ENCODE data around the gene GORASP2.

Gene GORASP2

GRCh38 chr2:170974304-170974993 is 45.4 kb downstream of the GORASP2 start:
- peak overlapping the region; percentile 75 for H3K4me3 ChIP-seq (ENCODE audit: low read depth, low read length, poor library complexity, severe bottlenecking)

DNA sequence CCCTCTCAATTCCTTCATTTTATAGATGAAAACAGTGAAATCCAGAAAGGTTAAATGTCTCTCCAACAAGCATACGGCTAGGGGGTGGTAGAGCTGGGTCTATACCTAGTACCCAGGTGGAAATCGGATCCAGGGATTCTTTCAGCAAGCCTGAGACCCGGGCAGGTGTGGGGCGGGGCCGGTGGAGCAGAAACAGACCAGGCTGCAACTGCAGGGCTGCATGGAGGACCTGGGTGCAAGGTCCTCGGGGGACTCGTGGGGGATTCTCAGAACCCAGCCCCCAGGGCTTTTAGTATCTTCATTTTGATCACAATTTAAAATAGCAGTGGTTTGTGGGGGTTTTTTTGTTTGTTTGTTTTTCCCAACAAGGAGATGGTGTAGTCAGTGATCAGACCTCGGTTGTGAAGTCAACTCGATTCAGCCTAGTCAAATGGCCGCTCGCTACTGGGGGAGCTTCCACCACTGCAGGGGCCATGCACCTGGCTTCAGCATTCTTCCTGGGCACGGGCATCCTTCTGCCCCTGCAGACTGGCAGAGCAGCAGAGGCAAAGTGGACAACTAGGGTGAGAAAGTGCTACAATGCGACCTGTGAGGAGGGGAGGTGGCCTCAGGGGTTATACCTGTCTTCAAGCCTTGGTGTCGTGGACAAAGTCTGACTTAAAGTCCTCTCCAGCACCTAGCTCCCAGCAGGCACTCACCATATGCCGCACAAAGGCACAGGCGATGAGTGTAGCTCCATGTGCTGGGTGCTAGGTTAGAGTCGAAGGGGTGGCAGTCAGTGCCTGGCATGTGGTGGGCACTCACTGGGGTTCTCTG is 46.3 kb downstream of the GORASP2 start:
- no peaks in the 10 kb centered on the region for H3K36me3 ChIP-seq (ENCODE audit: insufficient read depth, low read length)
- no peak overlapping the region for H2AFZ ChIP-seq (ENCODE audit: low read length)
- H3F3A ChIP-seq (ENCODE audit: insufficient read depth, low read length), result 0 out of 2 replicates have a peak, but pooled peaks cover 3% of the 10 kb centered on the region
- H3K9me2 ChIP-seq (ENCODE audit: low read depth, low read length), result no peaks in the 10 kb centered on the region
- no peak overlapping the region for H3K4me2 ChIP-seq (ENCODE audit: low read length)
- H3K27ac ChIP-seq (ENCODE audit: low read depth, low read length, poor library complexity, severe bottlenecking), result no peak overlapping the region
- no peaks in the 10 kb centered on the region for H3K27me3 ChIP-seq (ENCODE audit: insufficient read depth, low read length)
- no peak overlapping the region for H3K4me3 ChIP-seq (ENCODE audit: low read depth, low read length, poor library complexity, severe bottlenecking)
- TF ChIP-seq EZH2 (IDR thresholded peaks at IDR 0.05; ENCODE audit: borderline replicate concordance, low read length), result no peak
- TF ChIP-seq, protein P1, sequence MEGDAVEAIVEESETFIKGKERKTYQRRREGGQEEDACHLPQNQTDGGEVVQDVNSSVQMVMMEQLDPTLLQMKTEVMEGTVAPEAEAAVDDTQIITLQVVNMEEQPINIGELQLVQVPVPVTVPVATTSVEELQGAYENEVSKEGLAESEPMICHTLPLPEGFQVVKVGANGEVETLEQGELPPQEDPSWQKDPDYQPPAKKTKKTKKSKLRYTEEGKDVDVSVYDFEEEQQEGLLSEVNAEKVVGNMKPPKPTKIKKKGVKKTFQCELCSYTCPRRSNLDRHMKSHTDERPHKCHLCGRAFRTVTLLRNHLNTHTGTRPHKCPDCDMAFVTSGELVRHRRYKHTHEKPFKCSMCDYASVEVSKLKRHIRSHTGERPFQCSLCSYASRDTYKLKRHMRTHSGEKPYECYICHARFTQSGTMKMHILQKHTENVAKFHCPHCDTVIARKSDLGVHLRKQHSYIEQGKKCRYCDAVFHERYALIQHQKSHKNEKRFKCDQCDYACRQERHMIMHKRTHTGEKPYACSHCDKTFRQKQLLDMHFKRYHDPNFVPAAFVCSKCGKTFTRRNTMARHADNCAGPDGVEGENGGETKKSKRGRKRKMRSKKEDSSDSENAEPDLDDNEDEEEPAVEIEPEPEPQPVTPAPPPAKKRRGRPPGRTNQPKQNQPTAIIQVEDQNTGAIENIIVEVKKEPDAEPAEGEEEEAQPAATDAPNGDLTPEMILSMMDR (IDR thresholded peaks at IDR 0.05; ENCODE audit: low read length), result no peak
- H4K20me1 ChIP-seq (ENCODE audit: insufficient read depth, low read length), result no peaks in the 10 kb centered on the region
- peaks cover 25% of the 10 kb centered on the region for H3K4me1 ChIP-seq (ENCODE audit: insufficient read depth, low read length, severe bottlenecking)
- H3K9me3 ChIP-seq (ENCODE audit: low read length), result no peaks in the 10 kb centered on the region
- no peak overlapping the region for H3K9ac ChIP-seq (ENCODE audit: low read length)
- no peaks in the 10 kb centered on the region for H3K79me2 ChIP-seq (ENCODE audit: insufficient read depth, low read length)

More at GRCh38 chr2:170974304-170974993, 45.4 kb downstream of the GORASP2 start:
- Histone ChIP-seq H4K20me1 (ENCODE audit: insufficient read depth, low read length) (no peaks in the 10 kb centered on the region), H3K9ac (ENCODE audit: low read length) (peak overlapping the region; percentile 87), H3K4me2 (ENCODE audit: low read length) (peak overlapping the region; percentile 91), H3K27ac (ENCODE audit: low read depth, low read length, poor library complexity, severe bottlenecking) (no peak overlapping the region), H3K4me1 (ENCODE audit: insufficient read depth, low read length, severe bottlenecking) (peaks cover 32% of the 10 kb centered on the region), H3K9me3 (ENCODE audit: low read length) (no peaks in the 10 kb centered on the region), H3K79me2 (ENCODE audit: insufficient read depth, low read length) (no peaks in the 10 kb centered on the region), H3K27me3 (ENCODE audit: insufficient read depth, low read length) (no peaks in the 10 kb centered on the region), H3K9me2 (ENCODE audit: low read depth, low read length) (no peaks in the 10 kb centered on the region), H2AFZ (ENCODE audit: low read length) (peak overlapping the region; percentile 83; the same call in 1 of the 2 replicates), H3F3A (ENCODE audit: insufficient read depth, low read length) (0 out of 2 replicates have a peak, but pooled peaks cover 3% of the 10 kb centered on the region), H3K36me3 (ENCODE audit: insufficient read depth, low read length) (no peaks in the 10 kb centered on the region)
- TF ChIP-seq EZH2 (IDR thresholded peaks at IDR 0.05; ENCODE audit: borderline replicate concordance, low read length), result no peak
- TF ChIP-seq, protein P1 (IDR thresholded peaks at IDR 0.05; ENCODE audit: low read length), result no peak

DNA sequence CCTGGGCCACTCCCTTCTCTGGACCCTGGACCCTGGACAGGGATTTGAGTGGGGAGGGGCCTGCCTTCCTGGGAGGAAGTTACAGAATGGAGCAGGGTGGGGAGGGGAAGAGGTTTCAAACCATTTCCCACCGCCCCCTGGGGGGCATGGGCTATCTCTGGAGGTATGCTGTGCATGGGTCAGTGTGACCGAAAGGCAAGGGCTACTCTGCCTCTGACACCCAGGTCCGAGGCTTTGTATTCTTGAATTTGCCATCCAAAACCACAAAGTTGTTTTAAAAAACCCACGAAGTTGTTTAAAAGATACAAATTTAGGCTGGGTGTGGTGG is 46.9 kb downstream of the GORASP2 start:
- no peaks in the 10 kb centered on the region for H4K20me1 ChIP-seq (ENCODE audit: insufficient read depth, low read length)

More for the DNA sequence above, 46.9 kb downstream of the GORASP2 start:
- Histone ChIP-seq H3K36me3 (ENCODE audit: insufficient read depth, low read length) (no peaks in the 10 kb centered on the region), H3K4me1 (ENCODE audit: insufficient read depth, low read length, severe bottlenecking) (peaks cover 25% of the 10 kb centered on the region), H2AFZ (ENCODE audit: low read length) (no peak overlapping the region), H3K27ac (ENCODE audit: low read depth, low read length, poor library complexity, severe bottlenecking) (no peak overlapping the region), H3K27me3 (ENCODE audit: insufficient read depth, low read length) (no peaks in the 10 kb centered on the region), H3K9me2 (ENCODE audit: low read depth, low read length) (no peaks in the 10 kb centered on the region), H3K4me2 (ENCODE audit: low read length) (no peak overlapping the region), H3K9ac (ENCODE audit: low read length) (no peak overlapping the region), H3K79me2 (ENCODE audit: insufficient read depth, low read length) (no peaks in the 10 kb centered on the region), H3F3A (ENCODE audit: insufficient read depth, low read length) (0 out of 2 replicates have a peak, but pooled peaks cover 3% of the 10 kb centered on the region), H3K9me3 (ENCODE audit: low read length) (no peaks in the 10 kb centered on the region), H3K4me3 (ENCODE audit: low read depth, low read length, poor library complexity, severe bottlenecking) (no peak overlapping the region)
- TF ChIP-seq, protein P1 (IDR thresholded peaks at IDR 0.05; ENCODE audit: low read length), result no peak
- TF ChIP-seq EZH2 (IDR thresholded peaks at IDR 0.05; ENCODE audit: borderline replicate concordance, low read length), result no peak

Measured in OCI-LY1 (cell line).